ENCODE results near the gene PLXNB3.

DNA sequence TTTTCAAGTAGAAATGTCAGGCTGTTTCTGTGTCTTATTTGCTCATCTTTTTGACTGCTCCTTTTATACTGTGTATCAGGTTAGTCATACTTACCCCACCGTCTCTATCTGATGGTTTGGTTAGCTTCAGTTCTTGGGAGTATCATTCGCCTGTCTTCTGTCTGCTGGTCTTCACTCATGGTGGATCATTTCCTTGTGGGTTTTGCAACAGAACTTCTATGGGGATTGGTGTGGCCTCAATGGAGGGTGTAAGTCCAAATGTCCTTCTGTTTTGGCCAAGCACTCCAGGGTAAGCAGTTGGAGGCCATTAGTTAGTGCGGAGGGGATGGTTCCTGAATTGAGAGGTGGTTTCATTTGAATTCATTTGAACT is 32.2 kb upstream of the PLXNB3 start:
- TF ChIP-seq, protein P1, sequence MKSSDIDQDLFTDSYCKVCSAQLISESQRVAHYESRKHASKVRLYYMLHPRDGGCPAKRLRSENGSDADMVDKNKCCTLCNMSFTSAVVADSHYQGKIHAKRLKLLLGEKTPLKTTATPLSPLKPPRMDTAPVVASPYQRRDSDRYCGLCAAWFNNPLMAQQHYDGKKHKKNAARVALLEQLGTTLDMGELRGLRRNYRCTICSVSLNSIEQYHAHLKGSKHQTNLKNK (CRISPR knock-in tag; IDR thresholded peaks at IDR 0.05) = no peak
- TF ChIP-seq, protein P2, sequence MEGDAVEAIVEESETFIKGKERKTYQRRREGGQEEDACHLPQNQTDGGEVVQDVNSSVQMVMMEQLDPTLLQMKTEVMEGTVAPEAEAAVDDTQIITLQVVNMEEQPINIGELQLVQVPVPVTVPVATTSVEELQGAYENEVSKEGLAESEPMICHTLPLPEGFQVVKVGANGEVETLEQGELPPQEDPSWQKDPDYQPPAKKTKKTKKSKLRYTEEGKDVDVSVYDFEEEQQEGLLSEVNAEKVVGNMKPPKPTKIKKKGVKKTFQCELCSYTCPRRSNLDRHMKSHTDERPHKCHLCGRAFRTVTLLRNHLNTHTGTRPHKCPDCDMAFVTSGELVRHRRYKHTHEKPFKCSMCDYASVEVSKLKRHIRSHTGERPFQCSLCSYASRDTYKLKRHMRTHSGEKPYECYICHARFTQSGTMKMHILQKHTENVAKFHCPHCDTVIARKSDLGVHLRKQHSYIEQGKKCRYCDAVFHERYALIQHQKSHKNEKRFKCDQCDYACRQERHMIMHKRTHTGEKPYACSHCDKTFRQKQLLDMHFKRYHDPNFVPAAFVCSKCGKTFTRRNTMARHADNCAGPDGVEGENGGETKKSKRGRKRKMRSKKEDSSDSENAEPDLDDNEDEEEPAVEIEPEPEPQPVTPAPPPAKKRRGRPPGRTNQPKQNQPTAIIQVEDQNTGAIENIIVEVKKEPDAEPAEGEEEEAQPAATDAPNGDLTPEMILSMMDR (IDR thresholded peaks at IDR 0.05) = no peak
- TF ChIP-seq, protein P3, sequence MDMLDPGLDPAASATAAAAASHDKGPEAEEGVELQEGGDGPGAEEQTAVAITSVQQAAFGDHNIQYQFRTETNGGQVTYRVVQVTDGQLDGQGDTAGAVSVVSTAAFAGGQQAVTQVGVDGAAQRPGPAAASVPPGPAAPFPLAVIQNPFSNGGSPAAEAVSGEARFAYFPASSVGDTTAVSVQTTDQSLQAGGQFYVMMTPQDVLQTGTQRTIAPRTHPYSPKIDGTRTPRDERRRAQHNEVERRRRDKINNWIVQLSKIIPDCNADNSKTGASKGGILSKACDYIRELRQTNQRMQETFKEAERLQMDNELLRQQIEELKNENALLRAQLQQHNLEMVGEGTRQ (CRISPR knock-in tag; IDR thresholded peaks at IDR 0.05) = no peak
- TF ChIP-seq, protein P4, sequence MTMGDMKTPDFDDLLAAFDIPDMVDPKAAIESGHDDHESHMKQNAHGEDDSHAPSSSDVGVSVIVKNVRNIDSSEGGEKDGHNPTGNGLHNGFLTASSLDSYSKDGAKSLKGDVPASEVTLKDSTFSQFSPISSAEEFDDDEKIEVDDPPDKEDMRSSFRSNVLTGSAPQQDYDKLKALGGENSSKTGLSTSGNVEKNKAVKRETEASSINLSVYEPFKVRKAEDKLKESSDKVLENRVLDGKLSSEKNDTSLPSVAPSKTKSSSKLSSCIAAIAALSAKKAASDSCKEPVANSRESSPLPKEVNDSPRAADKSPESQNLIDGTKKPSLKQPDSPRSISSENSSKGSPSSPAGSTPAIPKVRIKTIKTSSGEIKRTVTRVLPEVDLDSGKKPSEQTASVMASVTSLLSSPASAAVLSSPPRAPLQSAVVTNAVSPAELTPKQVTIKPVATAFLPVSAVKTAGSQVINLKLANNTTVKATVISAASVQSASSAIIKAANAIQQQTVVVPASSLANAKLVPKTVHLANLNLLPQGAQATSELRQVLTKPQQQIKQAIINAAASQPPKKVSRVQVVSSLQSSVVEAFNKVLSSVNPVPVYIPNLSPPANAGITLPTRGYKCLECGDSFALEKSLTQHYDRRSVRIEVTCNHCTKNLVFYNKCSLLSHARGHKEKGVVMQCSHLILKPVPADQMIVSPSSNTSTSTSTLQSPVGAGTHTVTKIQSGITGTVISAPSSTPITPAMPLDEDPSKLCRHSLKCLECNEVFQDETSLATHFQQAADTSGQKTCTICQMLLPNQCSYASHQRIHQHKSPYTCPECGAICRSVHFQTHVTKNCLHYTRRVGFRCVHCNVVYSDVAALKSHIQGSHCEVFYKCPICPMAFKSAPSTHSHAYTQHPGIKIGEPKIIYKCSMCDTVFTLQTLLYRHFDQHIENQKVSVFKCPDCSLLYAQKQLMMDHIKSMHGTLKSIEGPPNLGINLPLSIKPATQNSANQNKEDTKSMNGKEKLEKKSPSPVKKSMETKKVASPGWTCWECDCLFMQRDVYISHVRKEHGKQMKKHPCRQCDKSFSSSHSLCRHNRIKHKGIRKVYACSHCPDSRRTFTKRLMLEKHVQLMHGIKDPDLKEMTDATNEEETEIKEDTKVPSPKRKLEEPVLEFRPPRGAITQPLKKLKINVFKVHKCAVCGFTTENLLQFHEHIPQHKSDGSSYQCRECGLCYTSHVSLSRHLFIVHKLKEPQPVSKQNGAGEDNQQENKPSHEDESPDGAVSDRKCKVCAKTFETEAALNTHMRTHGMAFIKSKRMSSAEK (CRISPR knock-in tag; IDR thresholded peaks at IDR 0.05; ENCODE audit: borderline replicate concordance) = no peak
- TF ChIP-seq ETV6 (CRISPR knock-in tag; IDR thresholded peaks at IDR 0.05) (no peak), SP1 (CRISPR knock-in tag; conservative IDR thresholded peaks at IDR 0.05) (no peak), FOXJ3 (CRISPR knock-in tag; IDR thresholded peaks at IDR 0.05; ENCODE audit: borderline replicate concordance) (no peak), CBFB (CRISPR knock-in tag; IDR thresholded peaks at IDR 0.05; ENCODE audit: low read depth) (no peak), SMAD4 (CRISPR knock-in tag; IDR thresholded peaks at IDR 0.05) (no peak), HMGA2 (CRISPR knock-in tag; IDR thresholded peaks at IDR 0.05) (no peak)
- TF ChIP-seq, protein P5, sequence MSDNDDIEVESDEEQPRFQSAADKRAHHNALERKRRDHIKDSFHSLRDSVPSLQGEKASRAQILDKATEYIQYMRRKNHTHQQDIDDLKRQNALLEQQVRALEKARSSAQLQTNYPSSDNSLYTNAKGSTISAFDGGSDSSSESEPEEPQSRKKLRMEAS (CRISPR knock-in tag; IDR thresholded peaks at IDR 0.05) = no peak
- TF ChIP-seq, protein P6, sequence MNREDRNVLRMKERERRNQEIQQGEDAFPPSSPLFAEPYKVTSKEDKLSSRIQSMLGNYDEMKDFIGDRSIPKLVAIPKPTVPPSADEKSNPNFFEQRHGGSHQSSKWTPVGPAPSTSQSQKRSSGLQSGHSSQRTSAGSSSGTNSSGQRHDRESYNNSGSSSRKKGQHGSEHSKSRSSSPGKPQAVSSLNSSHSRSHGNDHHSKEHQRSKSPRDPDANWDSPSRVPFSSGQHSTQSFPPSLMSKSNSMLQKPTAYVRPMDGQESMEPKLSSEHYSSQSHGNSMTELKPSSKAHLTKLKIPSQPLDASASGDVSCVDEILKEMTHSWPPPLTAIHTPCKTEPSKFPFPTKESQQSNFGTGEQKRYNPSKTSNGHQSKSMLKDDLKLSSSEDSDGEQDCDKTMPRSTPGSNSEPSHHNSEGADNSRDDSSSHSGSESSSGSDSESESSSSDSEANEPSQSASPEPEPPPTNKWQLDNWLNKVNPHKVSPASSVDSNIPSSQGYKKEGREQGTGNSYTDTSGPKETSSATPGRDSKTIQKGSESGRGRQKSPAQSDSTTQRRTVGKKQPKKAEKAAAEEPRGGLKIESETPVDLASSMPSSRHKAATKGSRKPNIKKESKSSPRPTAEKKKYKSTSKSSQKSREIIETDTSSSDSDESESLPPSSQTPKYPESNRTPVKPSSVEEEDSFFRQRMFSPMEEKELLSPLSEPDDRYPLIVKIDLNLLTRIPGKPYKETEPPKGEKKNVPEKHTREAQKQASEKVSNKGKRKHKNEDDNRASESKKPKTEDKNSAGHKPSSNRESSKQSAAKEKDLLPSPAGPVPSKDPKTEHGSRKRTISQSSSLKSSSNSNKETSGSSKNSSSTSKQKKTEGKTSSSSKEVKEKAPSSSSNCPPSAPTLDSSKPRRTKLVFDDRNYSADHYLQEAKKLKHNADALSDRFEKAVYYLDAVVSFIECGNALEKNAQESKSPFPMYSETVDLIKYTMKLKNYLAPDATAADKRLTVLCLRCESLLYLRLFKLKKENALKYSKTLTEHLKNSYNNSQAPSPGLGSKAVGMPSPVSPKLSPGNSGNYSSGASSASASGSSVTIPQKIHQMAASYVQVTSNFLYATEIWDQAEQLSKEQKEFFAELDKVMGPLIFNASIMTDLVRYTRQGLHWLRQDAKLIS (CRISPR knock-in tag; IDR thresholded peaks at IDR 0.05; ENCODE audit: borderline replicate concordance) = no peak

Data from WTC11 (cell line).